Measurements from ENCODE around the gene MEF2A. TPM values are rescaled to one million over a fixed set of nuclear protein-coding genes. Genes with fewer than 3 reads are reported as not detected.

The MEF2A gene
- total and polyA plus RNA-seq, 9 of the 15 experiments (the other 6 are each of a cell fraction or from before 2014, with no cell fraction given) = 1.6 to 18.7 (median 8.7) TPM

DNA sequence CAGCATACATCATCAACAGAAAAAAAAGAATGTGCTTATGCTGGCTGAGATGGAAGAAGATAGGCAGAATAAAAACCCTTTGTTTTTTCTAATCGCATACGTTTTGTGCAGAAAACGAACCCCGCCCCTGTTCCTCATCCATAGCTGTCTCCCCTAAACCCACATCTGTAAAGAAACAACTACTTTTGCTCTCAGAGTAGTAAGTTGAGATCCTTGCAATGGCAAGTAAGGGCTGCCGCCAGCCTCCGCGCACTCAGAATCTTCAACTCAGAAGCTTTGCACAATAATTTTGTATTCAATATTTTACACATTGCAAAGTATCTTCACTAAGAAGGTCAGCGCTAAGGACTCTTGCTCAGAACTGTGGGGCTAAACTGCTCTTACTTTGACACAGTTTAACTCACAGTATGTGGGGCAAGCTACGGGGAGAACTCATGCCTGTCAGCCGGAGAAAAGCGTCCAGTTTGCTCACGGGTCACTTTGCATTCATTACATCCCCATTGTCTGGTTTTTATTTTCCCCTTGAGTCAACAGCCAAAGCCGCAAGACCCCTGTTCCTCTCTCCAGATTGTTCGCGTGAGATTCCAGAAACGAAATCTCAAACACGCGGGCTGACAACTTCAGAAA, 166.5 kb downstream of the MEF2A start:
- FAIRE-seq (no peak), DNase-seq (ENCODE audit: extremely low read depth in 1 of 4, low spot score in 3 of 4) (no peak), ATAC-seq (no peak)
- Histone ChIP-seq H4K20me1 (replicated peaks; ENCODE audit: control insufficient read depth, insufficient read depth, low read length) (no peaks in the 10 kb centered on the region), H3K27me3 (ENCODE audit: control insufficient read depth in 2 of 2, insufficient read depth in 2 of 2, low read length in 2 of 2) (peaks cover 0 to 8% of the 10 kb centered on the region in 2 experiments; a peak in 1 of 5 replicates), H2AFZ (ENCODE audit: low read depth, low read length) (no peak overlapping the region), H3K36me3 (ENCODE audit: control insufficient read depth, insufficient read depth, low read length) (no peaks in the 10 kb centered on the region), H3K27ac (ENCODE audit: extremely low read depth, low read depth, low read length) (no peak overlapping the region), H3K4me3 (peak overlapping the region; percentile 43), H3K9me3 (replicated peaks; ENCODE audit: control insufficient read depth, insufficient read depth, low read depth, low read length) (no peaks in the 10 kb centered on the region), H3K9ac (ENCODE audit: insufficient read depth in 1 of 2, low read depth in 2 of 2, low read length in 2 of 2) (peak overlapping the region; percentile 38 to 73; a peak in 3 of 4 replicates), H3K4me2 (ENCODE audit: insufficient read depth, low read length) (peak overlapping the region; percentile 49), H3K4me1 (replicated peaks in 1 of 2; ENCODE audit: control insufficient read depth in 2 of 2, insufficient read depth in 2 of 2, low read length in 2 of 2) (peaks cover 0 to 19% of the 10 kb centered on the region in 2 experiments; a peak in 3 of 5 replicates), H3K9me1 (ENCODE audit: control insufficient read depth, insufficient read depth, low read length) (no peaks in the 10 kb centered on the region), H3K79me2 (ENCODE audit: control insufficient read depth, insufficient read depth, low read length) (no peaks in the 10 kb centered on the region)
- WGBS (ENCODE audit: insufficient coverage, low coverage, missing lambda C conversion rate) = 37% methylated on average over 18 of the region's 18 CpGs
- TF ChIP-seq MYNN (IDR thresholded peaks at IDR 0.05) = peak; percentile 75; the same call in 1 of the 2 replicates
- no peak for TF ChIP-seq MYNN (CRISPR knock-in tag; IDR thresholded peaks at IDR 0.05)
- no peak for TF ChIP-seq ZNF280A (IDR thresholded peaks at IDR 0.05; ENCODE audit: low read depth, partially characterized antibody)
- peak; percentile 31; the same call in 1 of the 2 replicates for TF ChIP-seq ZBTB33 (CRISPR knock-in tag; IDR thresholded peaks at IDR 0.05)
- CTCF ChIA-PET (ENCODE audit: low intra/inter-chr PET ratio) = no interaction called here
- TSS peak; percentile 51 for BruUV-seq (replicated peaks)
- POLR2A ChIA-PET = interaction anchor here (0.6 to 0.8 kb wide), 3 partner anchors 8 to 167 kb away, joined by 3 to 4 read pairs (median 3); partner anchors contain the start of gene MEF2A
- intact Hi-C loops (cut with micrococcal nuclease) (no loop called here), in situ Hi-C loops (cut with MboI) (loop anchor here (25.0 kb wide), 1 partner anchor 445 kb away; no protein-coding TSS in a partner anchor)

Measured in K562 (cell line).